CD14-positive monocyte (primary cell): ENCODE data around the gene UAP1L1. TPM values are rescaled to one million over a fixed set of nuclear protein-coding genes. Genes with fewer than 3 reads are reported as not detected.

ENCODE experiments used
- DNase-seq, 3 donors: peaks; one replicate each; pipeline ENCODE4 v3.0.0-alpha.2; 2011 to 2022
- H2AFZ ChIP-seq: 2 replicates; pipeline ENCODE4 v1.6.0; 2012; ENCODE audit warnings: mild to moderate bottlenecking, low read depth, low read length, inconsistent platforms; ENCODE audit not compliant: insufficient read depth, poor library complexity, severe bottlenecking
- H3K27ac ChIP-seq, 2 donors: 1 replicate in 1 of 2; 2 replicates in 1 of 2; pipeline ENCODE4 v1.5.1; 2012 to 2013; ENCODE audit warnings: low read length in 2 of 2, control low read depth in 1 of 2, inconsistent platforms in 1 of 2, low read depth in 1 of 2, mild to moderate bottlenecking in 1 of 2
- H3K27me3 ChIP-seq, 2 donors: one replicate each; pipeline versions ENCODE4 v1.6.0 to v1.6.1; 2011 to 2013; ENCODE audit warnings: low read length in 2 of 2; ENCODE audit not compliant: control insufficient read depth in 2 of 2, insufficient read depth in 2 of 2
- H3K36me3 ChIP-seq, 2 donors: replicated peaks in 1 of 2; 1 replicate in 1 of 2; 2 replicates in 1 of 2; pipeline versions ENCODE4 v1.5.1 to v1.6.1; 2012 to 2013; ENCODE audit warnings: low read length in 2 of 2, control low read depth in 1 of 2, inconsistent platforms in 1 of 2, mild to moderate bottlenecking in 1 of 2; ENCODE audit not compliant: insufficient read depth in 2 of 2, control insufficient read depth in 1 of 2
- H3K4me1 ChIP-seq, 2 donors: 1 replicate in 1 of 2; 2 replicates in 1 of 2; pipeline versions ENCODE4 v1.5.1 to v1.6.1; 2012 to 2013; ENCODE audit warnings: low read length in 2 of 2, control low read depth in 1 of 2, inconsistent platforms in 1 of 2, mild to moderate bottlenecking in 1 of 2, moderate library complexity in 1 of 2; ENCODE audit not compliant: insufficient read depth in 2 of 2, control insufficient read depth in 1 of 2
- H3K4me2 ChIP-seq: replicated peaks from 2 replicates; pipeline ENCODE3; 2012; ENCODE audit warnings: low read length, moderate library complexity, mild to moderate bottlenecking; ENCODE audit not compliant: poor library complexity, severe bottlenecking; ENCODE audit errors: extremely low read depth
- H3K4me3 ChIP-seq, 3 experiments: fragments of 200-600 bp in 1 of 3; sonication (generic) in 1 of 3; replicated peaks in 1 of 3; 1 replicate in 2 of 3; 2 replicates in 1 of 3; pipeline ENCODE4 v1.5.1; 2011 to 2013; ENCODE audit warnings: low read length in 3 of 3, mild to moderate bottlenecking in 3 of 3, control low read depth in 2 of 3, low read depth in 2 of 3, inconsistent platforms in 1 of 3, moderate library complexity in 1 of 3
- H3K79me2 ChIP-seq: 2 replicates; pipeline ENCODE4 v1.6.0; 2012; ENCODE audit warnings: mild to moderate bottlenecking, control low read depth, inconsistent platforms, low read length, moderate library complexity; ENCODE audit not compliant: insufficient read depth
- H3K9ac ChIP-seq: 2 replicates; pipeline ENCODE4 v1.6.0; 2017; ENCODE audit warnings: low read length, mild to moderate bottlenecking; ENCODE audit not compliant: insufficient read depth, poor library complexity, severe bottlenecking
- H3K9me3 ChIP-seq, 2 donors: replicated peaks in 1 of 2; 1 replicate in 1 of 2; 2 replicates in 1 of 2; pipeline versions ENCODE4 v1.5.1 to v1.6.1; 2012 to 2013; ENCODE audit warnings: low read length in 2 of 2, control low read depth in 1 of 2; ENCODE audit not compliant: control insufficient read depth in 1 of 2, insufficient read depth in 1 of 2
- H4K20me1 ChIP-seq: 2 replicates; pipeline ENCODE4 v1.6.0; 2012; ENCODE audit warnings: mild to moderate bottlenecking, low read length, control low read depth, moderate library complexity; ENCODE audit not compliant: insufficient read depth
- H3K27ac Mint-ChIP-seq, 7 donors: one replicate each; pipeline ENCODE4 v1.8.0; 2020; ENCODE audit warnings: mild to moderate bottlenecking in 7 of 7, mixed read lengths in 7 of 7, moderate library complexity in 6 of 7, inconsistent platforms in 2 of 7
- H3K27me3 Mint-ChIP-seq, 3 donors: one replicate each; pipeline ENCODE4 v1.8.0; 2021 to 2022; ENCODE audit warnings: low read depth in 3 of 3, mild to moderate bottlenecking in 3 of 3, mixed read lengths in 3 of 3, moderate library complexity in 3 of 3, inconsistent platforms in 1 of 3
- H3K36me3 Mint-ChIP-seq, 2 donors: one replicate each; pipeline ENCODE4 v1.8.0; 2020; ENCODE audit warnings: mixed read lengths in 2 of 2, inconsistent platforms in 1 of 2, mild to moderate bottlenecking in 1 of 2
- H3K4me1 Mint-ChIP-seq: one replicate; pipeline ENCODE4 v1.8.0; 2020; ENCODE audit warnings: mild to moderate bottlenecking, mixed read lengths
- H3K4me3 Mint-ChIP-seq, 2 donors: one replicate each; pipeline ENCODE4 v1.8.0; 2020; ENCODE audit warnings: mild to moderate bottlenecking in 2 of 2, mixed read lengths in 2 of 2, moderate library complexity in 1 of 2
- H3K9me3 Mint-ChIP-seq, 7 donors: one replicate each; pipeline ENCODE4 v1.8.0; 2020 to 2022; ENCODE audit warnings: mixed read lengths in 7 of 7, mild to moderate bottlenecking in 6 of 7, moderate library complexity in 6 of 7, inconsistent platforms in 2 of 7
- CTCF ChIP-seq: fragments of 200-600 bp; IDR thresholded peaks from one replicate; pipeline ENCODE4 v1.8.0; 2022; ENCODE audit warnings: antibody characterized with exemption, mild to moderate bottlenecking
- WGBS: methylation state at CpG from one replicate; pipeline ENCODE4 v1.1.5; 2013; ENCODE audit warnings: missing lambda C conversion rate; ENCODE audit not compliant: insufficient coverage; 5-methylcytosine and 5-hydroxymethylcytosine counted together
- intact Hi-C, 2 donors: fragments of 100-400 bp; cut with micrococcal nuclease; formaldehyde crosslinking; loops; one replicate each; pipeline versions ENCODE4 v1.15.0 to v1.15.1; 2023
- polyA plus RNA-seq, 3 donors: library from polyadenylated mRNA; depleted of rRNA in 1 of 3; unstranded in 2 of 3; stranded (reverse) in 1 of 3; fragments of 300-500 nt in 2 of 3; fragments of >200 nt in 1 of 3; fragmentation: Illumina TruSeq in 2 of 3; gene quantifications; 1 replicate in 2 of 3; 2 replicates in 1 of 3; pipeline ENCODE4 v1.2.3, GENCODE V29; 2012 to 2021

The UAP1L1 gene
- polyA plus RNA-seq, 3 donors = 5.7 to 16.7 (median 14.8) TPM

GRCh38 chr9:137128158-137128861 is 51.0 kb downstream of the UAP1L1 start:
- Histone ChIP-seq H3K4me1 (peaks cover 33 to 42% of the 10 kb centered on the region in 2 donors), H3K27me3 (peaks cover 0 to 25% of the 10 kb centered on the region in 2 donors), H3K4me2 (peak overlapping the region; percentile 88), H3K27ac (no peak overlapping the region), H3K4me3 (peak overlapping the region in 1 of 3 experiments; percentile 82), H3K36me3 (no peaks in the 10 kb centered on the region), H3K9ac (no peak overlapping the region), H2AFZ (no peak overlapping the region), H3K9me3 (peaks cover 10 to 17% of the 10 kb centered on the region in 2 donors), H4K20me1 (no peaks in the 10 kb centered on the region), H3K79me2 (no peaks in the 10 kb centered on the region)
- DNase-seq = no peak
- Mint-ChIP-seq H3K27me3 (peaks cover 25 to 35% (median 30%) of the 10 kb centered on the region in 3 donors), H3K4me3 (peak overlapping the region; percentile 80 to 99), H3K27ac (no peak overlapping the region), H3K4me1 (peaks cover 26% of the 10 kb centered on the region), H3K36me3 (peaks cover 0 to 3% of the 10 kb centered on the region in 2 donors), H3K9me3 (peaks cover 3 to 19% (median 14%) of the 10 kb centered on the region in 7 donors)
- WGBS = 66% methylated on average over 16 of the region's 19 CpGs
- TF ChIP-seq CTCF = no peak
- intact Hi-C loops = loop anchor here in 1 of 2 donors (5.0 kb wide), 1 partner anchor 94 kb away; the partner anchor contains the start of gene RNF208

- 20% methylated on average over 29 of the region's 37 CpGs for WGBS
- Mint-ChIP-seq H3K36me3 (peaks cover 0 to 3% of the 10 kb centered on the region in 2 donors), H3K27ac (no peak overlapping the region), H3K4me1 (peaks cover 26% of the 10 kb centered on the region), H3K4me3 (peak overlapping the region; percentile 80 to 99), H3K9me3 (peaks cover 3 to 19% (median 14%) of the 10 kb centered on the region in 7 donors), H3K27me3 (peaks cover 28 to 42% (median 32%) of the 10 kb centered on the region in 3 donors)
- Histone ChIP-seq H3K27ac (no peak overlapping the region), H3K4me2 (peak overlapping the region; percentile 88), H2AFZ (peak overlapping the region; percentile 92), H3K36me3 (no peaks in the 10 kb centered on the region), H4K20me1 (no peaks in the 10 kb centered on the region), H3K4me1 (peaks cover 33 to 42% of the 10 kb centered on the region in 2 donors), H3K9me3 (peaks cover 10 to 17% of the 10 kb centered on the region in 2 donors), H3K4me3 (peak overlapping the region; percentile 63 to 82 (median 67)), H3K9ac (peak overlapping the region; percentile 60), H3K79me2 (no peaks in the 10 kb centered on the region), H3K27me3 (peaks cover 0 to 25% of the 10 kb centered on the region in 2 donors)
- no peak for TF ChIP-seq CTCF
- DNase-seq = no peak
- intact Hi-C loops = loop anchor here in 1 of 2 donors (5.0 kb wide), 1 partner anchor 93 kb away; the partner anchor contains the start of gene RNF208
Observed at GRCh38 chr9:137128862-137129455, 51.6 kb downstream of the UAP1L1 start.
